Stimulated activated CD8-positive, alpha-beta memory T cell treated with anti-CD3 and anti-CD28 coated beads, Interleukin-4, amount 100 ng/mL, for 4 hours (primary cell): ENCODE data around the gene BTBD8.

Source experiments
- DNase-seq, 2 donors: peaks; one replicate each; pipeline ENCODE4 v3.0.0-alpha.2; 2020; ENCODE audit warnings: low read depth in 2 of 2, low spot score in 1 of 2

The BTBD8 gene

GRCh38 chr1:92188436-92189255 lies 108.5 kb downstream of the BTBD8 start:
- no peak for DNase-seq

GRCh38 chr1:92191726-92192125 lies 111.6 kb downstream of the BTBD8 start:
- DNase-seq, result no peak

GRCh38 chr1:92192246-92192645 lies 112.1 kb downstream of the BTBD8 start:
- DNase-seq, result no peak

GRCh38 chr1:92194511-92194910 lies 114.4 kb downstream of the BTBD8 start:
- no peak for DNase-seq

GRCh38 chr1:92201973-92202372 lies 121.8 kb downstream of the BTBD8 start:
- DNase-seq, result no peak

- DNase-seq, result no peak
Observed at GRCh38 chr1:92203105-92203504, 123.0 kb downstream of the BTBD8 start.

- no peak for DNase-seq
Observed at GRCh38 chr1:92210701-92211100, 130.6 kb downstream of the BTBD8 start.

GRCh38 chr1:92211166-92211565 lies 131.0 kb downstream of the BTBD8 start:
- DNase-seq, result no peak

GRCh38 chr1:92217721-92218120 lies 137.6 kb downstream of the BTBD8 start, which contains the start of gene C1orf146:
C1orf146 (plus strand) TSS chr1:92217915; CDS start chr1:92231421, 13,506 bp downstream.
- no peak for DNase-seq

- DNase-seq, result no peak
Observed at GRCh38 chr1:92218559-92218958, 138.4 kb downstream of the BTBD8 start.

GRCh38 chr1:92219028-92219427 lies 138.9 kb downstream of the BTBD8 start:
- no peak for DNase-seq

GRCh38 chr1:92228401-92228800 lies 148.3 kb downstream of the BTBD8 start:
- no peak for DNase-seq

- DNase-seq, result no peak
Observed at GRCh38 chr1:92230736-92231135, 150.6 kb downstream of the BTBD8 start.
